A549 (cell line): ENCODE results near the gene SLC9A1. TPM values are rescaled to one million over a fixed set of nuclear protein-coding genes. Genes with fewer than 3 reads are reported as not detected.

Experiments
- ATAC-seq, 2 experiments: fragments of 200-7000 bp in 1 of 2; fragments of >200 bp in 1 of 2; cut with Nextera tagmentation in 1 of 2; cut with Tn5 transposase in 1 of 2; 3 replicates each; pipeline versions ENCODE4 v1.8.0 to v1.9.1; 2018 to 2020; ENCODE audit warnings: mild to moderate bottlenecking in 1 of 2, moderate library complexity in 1 of 2
- CTCF ChIA-PET: fragments of 300-600 bp; sonication (Branson Sonifier 250); formaldehyde crosslinking; extraction: SDS; loops from one replicate; lab custom pipeline; 2021; ENCODE audit warnings: antibody characterized with exemption, inconsistent platforms; lab: Yijun Ruan, JAX
- POLR2A ChIA-PET: fragments of 350-600 bp; formaldehyde crosslinking; extraction: SDS; loops from one replicate; lab custom pipeline; 2021; ENCODE audit warnings: antibody characterized with exemption, inconsistent platforms; lab: Yijun Ruan, JAX
- DNase-seq, 2 experiments: peaks; one replicate each; pipeline versions ENCODE4 v3.0.0 to v3.0.0-alpha.2; 2011 to 2016; ENCODE audit warnings: low read depth in 1 of 2, low spot score in 1 of 2
- FAIRE-seq: peaks from 2 replicates; lab custom pipeline; 2011; peaks lifted over from hg19 to GRCh38; lab: Jason Lieb, UNC
- H3K27ac ChIP-seq, 2 experiments: fragments of >200 bp; sonication (Bioruptor Twin); formaldehyde crosslinking; 3 replicates each; pipeline ENCODE4 v1.5.1; 2016 to 2017
- H3K4me1 ChIP-seq: fragments of >200 bp; sonication (Bioruptor Twin); formaldehyde crosslinking; 3 replicates; pipeline ENCODE4 v1.6.1; 2016
- H3K4me2 ChIP-seq: fragments of >200 bp; sonication (Bioruptor Twin); formaldehyde crosslinking; 3 replicates; pipeline ENCODE4 v1.6.1; 2016
- H3K4me3 ChIP-seq: fragments of >200 bp; sonication (Bioruptor Twin); formaldehyde crosslinking; 3 replicates; pipeline ENCODE4 v1.5.1; 2016
- H3K9me3 ChIP-seq: fragments of >200 bp; sonication (Bioruptor Twin); formaldehyde crosslinking; 3 replicates; pipeline ENCODE4 v1.6.1; 2016
- BHLHE40 ChIP-seq: IDR thresholded peaks from 2 replicates; pipeline ENCODE4 v1.6.1; 2012; ENCODE audit warnings: low read depth, low read length, inconsistent platforms
- CBX8 ChIP-seq: fragments of 200-600 bp; sonication (generic); IDR thresholded peaks from 2 replicates; pipeline ENCODE4 v1.6.1; 2016
- CHD4 ChIP-seq: fragments of 200-600 bp; sonication (generic); IDR thresholded peaks from 2 replicates; pipeline ENCODE4 v1.6.1; 2016; ENCODE audit warnings: antibody characterized with exemption, mild to moderate bottlenecking, borderline replicate concordance
- ESRRA ChIP-seq: fragments of 150-350 bp; IDR thresholded peaks from 2 replicates; pipeline ENCODE4 v1.6.1; 2014; ENCODE audit warnings: mild to moderate bottlenecking, low read length, borderline replicate concordance
- FOSL2 ChIP-seq, 2 experiments: fragments of 450-650 bp in 1 of 2; fragments of >200 bp in 1 of 2; sonication (Bioruptor Twin) in 1 of 2; formaldehyde crosslinking; IDR thresholded peaks; 2 replicates each; pipeline versions ENCODE4 v1.5.0 to v1.6.1; 2016 to 2020; ENCODE audit warnings: mild to moderate bottlenecking in 1 of 2, moderate library complexity in 1 of 2
- GATA3 ChIP-seq: IDR thresholded peaks from 2 replicates; pipeline ENCODE4 v1.6.1; 2012; ENCODE audit warnings: borderline replicate concordance
- HEYL ChIP-seq: fragments of 250-450 bp; sonication (Bioruptor Pico); IDR thresholded peaks from 2 replicates; pipeline ENCODE4 v1.8.0; 2021; ENCODE audit warnings: mild to moderate bottlenecking, moderate library complexity
- HOXB5 ChIP-seq: fragments of 250-450 bp; sonication (Bioruptor Pico); IDR thresholded peaks from 2 replicates; pipeline ENCODE4 v1.5.0; 2020; ENCODE audit warnings: mild to moderate bottlenecking, moderate library complexity
- JUNB ChIP-seq: fragments of >200 bp; sonication (Bioruptor Twin); formaldehyde crosslinking; IDR thresholded peaks from 2 replicates; pipeline ENCODE4 v1.6.1; 2016
- MAFK ChIP-seq: fragments of 450-650 bp; IDR thresholded peaks from 2 replicates; pipeline ENCODE4 v1.6.1; 2014; ENCODE audit not compliant: partially characterized antibody
- MAX ChIP-seq: IDR thresholded peaks from 2 replicates; pipeline ENCODE4 v1.6.1; 2012
- NFE2L2 ChIP-seq: fragments of 150-350 bp; conservative IDR thresholded peaks from 2 replicates; pipeline ENCODE4 v1.6.1; 2014; ENCODE audit warnings: low read length
- NR3C1 ChIP-seq: fragments of >200 bp; sonication (Bioruptor Twin); formaldehyde crosslinking; IDR thresholded peaks from 3 replicates; pipeline ENCODE4 v1.6.1; 2017
- POLR2AphosphoS2 ChIP-seq: conservative IDR thresholded peaks from 2 replicates; pipeline ENCODE4 v1.6.1; 2012; ENCODE audit warnings: low read length, improper control_type of control experiment, inconsistent platforms
- RCOR1 ChIP-seq: fragments of 150-350 bp; IDR thresholded peaks from 2 replicates; pipeline ENCODE4 v1.6.1; 2014; ENCODE audit warnings: antibody characterized with exemption, low read length, low read depth
- TFCP2L1 ChIP-seq: fragments of 250-450 bp; sonication (Bioruptor Pico); IDR thresholded peaks from 2 replicates; pipeline ENCODE4 v1.5.0; 2021; ENCODE audit warnings: mild to moderate bottlenecking
- USF2 ChIP-seq: fragments of 450-650 bp; IDR thresholded peaks from 2 replicates; pipeline ENCODE4 v1.6.1; 2014; ENCODE audit warnings: antibody characterized with exemption
- ZFP36 ChIP-seq: fragments of 450-650 bp; IDR thresholded peaks from 2 replicates; pipeline ENCODE4 v1.6.1; 2014; ENCODE audit warnings: borderline replicate concordance; ENCODE audit not compliant: partially characterized antibody
- WGBS: methylation state at CpG from one replicate; pipeline ENCODE4 v1.1.6; 2017; ENCODE audit errors: missing lambda C conversion rate; 5-methylcytosine and 5-hydroxymethylcytosine counted together
- polyA plus RNA-seq, 4 experiments: library from polyadenylated mRNA; depleted of rRNA in 3 of 4; stranded (reverse); fragments of >200 nt; fragmentation: RNase III in 1 of 4; extraction: RNeasy Plus Mini Kit Qiagen cat#74134 plus additional on column Dnase treatment in 1 of 4; gene quantifications; 2 replicates in 3 of 4; 3 replicates in 1 of 4; pipeline ENCODE4 v1.2.3, GENCODE V29; 2011 to 2017
- TF ChIP-seq, protein P1 (sequence below): fragments of >200 bp; sonication (Bioruptor Twin); formaldehyde crosslinking; IDR thresholded peaks from 3 replicates; pipeline ENCODE4 v1.5.1; 2016
- TF ChIP-seq, protein P2 (sequence below): fragments of >200 bp; sonication (Bioruptor Twin); formaldehyde crosslinking; IDR thresholded peaks from 2 replicates; pipeline ENCODE4 v1.6.1; 2016
- TF ChIP-seq, protein P3 (sequence below): IDR thresholded peaks from 2 replicates; pipeline ENCODE4 v1.6.1; 2012
- TF ChIP-seq, protein P4 (sequence below): fragments of 250-450 bp; sonication (Bioruptor Pico); IDR thresholded peaks from 2 replicates; pipeline ENCODE4 v1.5.0; 2021; ENCODE audit warnings: mild to moderate bottlenecking, moderate library complexity, borderline replicate concordance

Gene SLC9A1
- polyA plus RNA-seq, 2 of the 4 experiments (the other 2 are of a cell fraction): 7.4 to 8.0 TPM

DNA sequence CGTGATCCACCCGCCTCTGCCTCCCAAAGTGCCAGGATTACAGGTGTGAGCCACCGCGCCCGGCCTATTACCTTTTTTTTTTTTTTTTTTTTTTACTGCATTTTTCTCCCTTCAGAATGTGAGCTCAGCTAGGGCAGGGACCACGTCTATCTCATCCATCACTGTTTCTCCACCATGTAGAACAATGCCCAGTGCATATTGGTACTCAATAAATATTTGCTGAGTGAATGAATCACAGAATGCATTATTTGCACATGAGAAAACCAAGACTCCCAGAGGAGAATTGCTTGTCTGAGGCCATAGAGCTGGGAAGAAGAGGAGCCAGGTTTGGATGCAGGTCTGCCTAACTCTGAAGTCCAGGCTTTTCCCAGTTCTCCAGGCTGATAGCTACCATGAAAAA lies 8.2 kb upstream of the SLC9A1 start:
- Histone ChIP-seq H3K27ac (peak overlapping the region; percentile 43 to 68; a peak in 5 of 6 replicates), H3K4me2 (peak overlapping the region; percentile 32; the same call in 2 of the 3 replicates), H3K9me3 (no peaks in the 10 kb centered on the region), H3K4me3 (no peak overlapping the region), H3K4me1 (peaks cover 18% of the 10 kb centered on the region)
- TF ChIP-seq BHLHE40 (no peak), MAFK (peak; percentile 53), GATA3 (peak; percentile 61; the same call in 1 of the 2 replicates), HEYL (CRISPR knock-in tag) (no peak), FOSL2 (IDR thresholded peaks at IDR 0.05) (0 out of 2 replicates have a peak, but pooled peaks have one; percentile 17), FOSL2 (CRISPR knock-in tag; IDR thresholded peaks at IDR 0.05) (peak; percentile 81), MAX (peak; percentile 58), JUNB (peak; percentile 40; the same call in 1 of the 2 replicates), HOXB5 (CRISPR knock-in tag) (peak; percentile 77; the same call in 1 of the 2 replicates)
- peak; percentile 94 to 97 for ATAC-seq
- CTCF ChIA-PET: interaction anchor here (1.0 to 1.1 kb wide), 2 partner anchors 51 to 133 kb away, joined by 3 to 4 read pairs; no protein-coding TSS in a partner anchor
- 11% methylated on average over 6 of the region's 6 CpGs for WGBS
- peak; percentile 46 to 90 for DNase-seq
- no peak for FAIRE-seq
- POLR2A ChIA-PET: interaction anchor here (0.6 to 3.0 kb wide), 2 partner anchors 9 to 51 kb away, joined by 4 to 14 read pairs; partner anchors contain the start of gene SLC9A1

DNA sequence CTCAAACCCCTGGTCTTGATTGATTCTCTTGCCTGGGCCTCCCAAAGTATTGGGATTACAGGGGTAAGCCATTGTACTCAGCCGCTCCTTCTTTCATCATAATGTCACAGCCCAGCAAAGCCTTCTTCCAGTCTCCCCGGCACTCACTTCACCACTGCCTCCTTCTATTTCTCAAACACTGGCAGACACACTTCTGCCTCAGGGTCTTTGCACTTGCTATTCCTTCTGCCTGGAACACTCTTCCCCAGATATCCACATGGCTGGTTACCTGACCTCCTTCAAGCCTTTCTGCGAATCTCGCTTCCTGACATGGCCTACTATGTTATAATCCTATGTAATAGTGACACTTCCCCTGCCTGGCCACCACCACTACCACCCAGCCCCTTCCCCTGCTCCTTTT lies 7.2 kb upstream of the SLC9A1 start:
- FAIRE-seq (no peak), ATAC-seq (no peak), DNase-seq (no peak)
- H3K4me2 ChIP-seq: no peak overlapping the region
- no peak overlapping the region for H3K27ac ChIP-seq
- no peak overlapping the region for H3K4me3 ChIP-seq
- ChIA-PET CTCF (no interaction called here), POLR2A (no interaction called here)
- peaks cover 18% of the 10 kb centered on the region for H3K4me1 ChIP-seq
- WGBS: 98% methylated on average over 4 of the region's 4 CpGs
- H3K9me3 ChIP-seq: no peaks in the 10 kb centered on the region
- no peak for TF ChIP-seq TFCP2L1 (CRISPR knock-in tag)
- no peak for TF ChIP-seq RCOR1
- no peak for TF ChIP-seq NFE2L2
- no peak for TF ChIP-seq ESRRA

- Histone ChIP-seq H3K27ac (no peak overlapping the region), H3K4me2 (no peak overlapping the region), H3K4me3 (no peak overlapping the region), H3K4me1 (peaks cover 18% of the 10 kb centered on the region), H3K9me3 (no peaks in the 10 kb centered on the region)
- CTCF ChIA-PET: no interaction called here
- ATAC-seq: no peak
- FAIRE-seq: no peak
- TF ChIP-seq ZFP36: no peak
- WGBS: 80% methylated on average over 5 of the region's 5 CpGs
- no peak for DNase-seq
- POLR2A ChIA-PET: no interaction called here
Measured at GRCh38 chr1:27161594-27161993, 6.7 kb upstream of the SLC9A1 start.

- Histone ChIP-seq H3K4me2 (no peak overlapping the region), H3K27ac (0 out of 6 replicates have a peak overlapping the region, but pooled peaks of 1 of the 2 experiments have one; percentile 41)
- whole genome bisulfite sequencing: 98% methylated on average over 3 of the region's 3 CpGs
- POLR2A ChIA-PET: no interaction called here
- no peak for TF ChIP-seq USF2
- TF ChIP-seq, protein P1, sequence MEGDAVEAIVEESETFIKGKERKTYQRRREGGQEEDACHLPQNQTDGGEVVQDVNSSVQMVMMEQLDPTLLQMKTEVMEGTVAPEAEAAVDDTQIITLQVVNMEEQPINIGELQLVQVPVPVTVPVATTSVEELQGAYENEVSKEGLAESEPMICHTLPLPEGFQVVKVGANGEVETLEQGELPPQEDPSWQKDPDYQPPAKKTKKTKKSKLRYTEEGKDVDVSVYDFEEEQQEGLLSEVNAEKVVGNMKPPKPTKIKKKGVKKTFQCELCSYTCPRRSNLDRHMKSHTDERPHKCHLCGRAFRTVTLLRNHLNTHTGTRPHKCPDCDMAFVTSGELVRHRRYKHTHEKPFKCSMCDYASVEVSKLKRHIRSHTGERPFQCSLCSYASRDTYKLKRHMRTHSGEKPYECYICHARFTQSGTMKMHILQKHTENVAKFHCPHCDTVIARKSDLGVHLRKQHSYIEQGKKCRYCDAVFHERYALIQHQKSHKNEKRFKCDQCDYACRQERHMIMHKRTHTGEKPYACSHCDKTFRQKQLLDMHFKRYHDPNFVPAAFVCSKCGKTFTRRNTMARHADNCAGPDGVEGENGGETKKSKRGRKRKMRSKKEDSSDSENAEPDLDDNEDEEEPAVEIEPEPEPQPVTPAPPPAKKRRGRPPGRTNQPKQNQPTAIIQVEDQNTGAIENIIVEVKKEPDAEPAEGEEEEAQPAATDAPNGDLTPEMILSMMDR: no peak
- TF ChIP-seq CHD4: no peak
- TF ChIP-seq POLR2AphosphoS2: no peak
- no peak for TF ChIP-seq CBX8
- TF ChIP-seq, protein P2, sequence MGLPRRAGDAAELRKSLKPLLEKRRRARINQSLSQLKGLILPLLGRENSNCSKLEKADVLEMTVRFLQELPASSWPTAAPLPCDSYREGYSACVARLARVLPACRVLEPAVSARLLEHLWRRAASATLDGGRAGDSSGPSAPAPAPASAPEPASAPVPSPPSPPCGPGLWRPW: no peak
- TF ChIP-seq, protein P3, sequence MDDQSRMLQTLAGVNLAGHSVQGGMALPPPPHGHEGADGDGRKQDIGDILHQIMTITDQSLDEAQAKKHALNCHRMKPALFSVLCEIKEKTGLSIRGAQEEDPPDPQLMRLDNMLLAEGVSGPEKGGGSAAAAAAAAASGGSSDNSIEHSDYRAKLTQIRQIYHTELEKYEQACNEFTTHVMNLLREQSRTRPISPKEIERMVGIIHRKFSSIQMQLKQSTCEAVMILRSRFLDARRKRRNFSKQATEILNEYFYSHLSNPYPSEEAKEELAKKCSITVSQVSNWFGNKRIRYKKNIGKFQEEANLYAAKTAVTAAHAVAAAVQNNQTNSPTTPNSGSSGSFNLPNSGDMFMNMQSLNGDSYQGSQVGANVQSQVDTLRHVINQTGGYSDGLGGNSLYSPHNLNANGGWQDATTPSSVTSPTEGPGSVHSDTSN: no peak
- no peak for TF ChIP-seq NR3C1
- TF ChIP-seq, protein P4, sequence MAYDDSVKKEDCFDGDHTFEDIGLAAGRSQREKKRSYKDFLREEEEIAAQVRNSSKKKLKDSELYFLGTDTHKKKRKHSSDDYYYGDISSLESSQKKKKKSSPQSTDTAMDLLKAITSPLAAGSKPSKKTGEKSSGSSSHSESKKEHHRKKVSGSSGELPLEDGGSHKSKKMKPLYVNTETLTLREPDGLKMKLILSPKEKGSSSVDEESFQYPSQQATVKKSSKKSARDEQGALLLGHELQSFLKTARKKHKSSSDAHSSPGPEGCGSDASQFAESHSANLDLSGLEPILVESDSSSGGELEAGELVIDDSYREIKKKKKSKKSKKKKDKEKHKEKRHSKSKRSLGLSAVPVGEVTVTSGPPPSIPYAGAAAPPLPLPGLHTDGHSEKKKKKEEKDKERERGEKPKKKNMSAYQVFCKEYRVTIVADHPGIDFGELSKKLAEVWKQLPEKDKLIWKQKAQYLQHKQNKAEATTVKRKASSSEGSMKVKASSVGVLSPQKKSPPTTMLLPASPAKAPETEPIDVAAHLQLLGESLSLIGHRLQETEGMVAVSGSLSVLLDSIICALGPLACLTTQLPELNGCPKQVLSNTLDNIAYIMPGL (CRISPR knock-in tag): no peak
- TF ChIP-seq RCOR1: no peak
- TF ChIP-seq, all 56 proteins: peak for 0
- no peak for ATAC-seq
- no peak for DNase-seq
- H3K9me3 ChIP-seq: no peaks in the 10 kb centered on the region
- CTCF ChIA-PET: interaction anchor here (0.6 to 2.3 kb wide), 5 partner anchors 41 to 175 kb away, joined by 4 to 7 read pairs (median 4); no protein-coding TSS in a partner anchor
- H3K4me3 ChIP-seq: no peak overlapping the region
- no peak for FAIRE-seq
- H3K4me1 ChIP-seq: peaks cover 28% of the 10 kb centered on the region
Measured at GRCh38 chr1:27157194-27157593, 2.3 kb upstream of the SLC9A1 start.
